ENCODE measurements around the gene GRID1.

Gene GRID1

DNA sequence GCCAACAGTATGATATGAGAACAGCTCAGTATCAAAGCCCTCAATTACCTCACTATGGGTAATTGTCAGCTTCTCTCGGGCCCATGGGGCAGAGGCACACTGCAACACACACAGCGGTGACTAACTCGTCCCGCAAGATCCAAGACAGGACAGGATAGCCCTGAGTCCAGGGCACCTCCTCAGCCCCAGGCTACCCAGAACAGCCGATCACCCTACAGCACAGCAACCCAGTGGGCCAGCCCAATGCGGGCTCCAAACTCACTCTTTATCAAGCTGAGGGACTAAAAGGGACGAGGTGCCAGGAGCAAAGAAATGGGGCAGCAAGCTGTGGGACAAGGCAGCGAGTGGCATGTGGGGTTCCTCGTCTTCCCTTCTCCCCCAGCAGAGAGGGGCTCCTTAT is 765.1 kb downstream of the GRID1 start:
- Histone ChIP-seq H3K9ac (ENCODE audit: insufficient read length) (no peak overlapping the region), H3K9me3 (ENCODE audit: low read depth, low read length) (no peaks in the 10 kb centered on the region), H3K36me3 (ENCODE audit: insufficient read depth, low read length) (no peaks in the 10 kb centered on the region), H3K4me3 (no peak overlapping the region), H3K27ac (no peak overlapping the region)
- no peak for DNase-seq (ENCODE audit: low read depth, low spot score)
- no peak for TF ChIP-seq EZH2 (IDR thresholded peaks at IDR 0.05)
- TF ChIP-seq FOXP2 (optimal IDR thresholded peaks at IDR 0.05; ENCODE audit: control extremely low read depth, extremely low read length, insufficient read depth) = no peak
- no peak for TF ChIP-seq POLR2AphosphoS5 (IDR thresholded peaks at IDR 0.05; ENCODE audit: borderline replicate concordance, low read depth, low read length)

DNA sequence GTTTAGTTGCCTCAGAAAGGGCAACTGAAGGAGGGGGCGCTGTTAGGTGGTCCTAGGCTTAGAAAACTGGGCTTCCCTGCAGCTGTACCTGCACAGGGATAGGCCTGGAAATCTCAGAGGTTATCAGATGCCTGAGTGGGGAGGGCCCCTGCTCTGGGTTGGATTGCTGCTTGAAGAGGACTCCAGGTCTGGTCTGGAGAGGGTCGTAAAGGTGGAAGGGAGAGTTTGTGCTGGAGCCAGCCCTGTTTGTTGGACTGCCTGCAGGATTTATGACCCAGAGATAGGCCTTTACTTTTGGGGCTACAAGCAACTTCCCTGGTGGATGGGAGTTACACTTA is 765.9 kb downstream of the GRID1 start:
- Histone ChIP-seq H3K27ac (no peak overlapping the region), H3K4me3 (no peak overlapping the region), H3K9me3 (ENCODE audit: low read depth, low read length) (no peaks in the 10 kb centered on the region), H3K36me3 (ENCODE audit: insufficient read depth, low read length) (no peaks in the 10 kb centered on the region), H3K9ac (ENCODE audit: insufficient read length) (no peak overlapping the region)
- DNase-seq (ENCODE audit: low read depth, low spot score) = no peak
- no peak for TF ChIP-seq FOXP2 (optimal IDR thresholded peaks at IDR 0.05; ENCODE audit: control extremely low read depth, extremely low read length, insufficient read depth)
- TF ChIP-seq EZH2 (IDR thresholded peaks at IDR 0.05) = no peak
- no peak for TF ChIP-seq POLR2AphosphoS5 (IDR thresholded peaks at IDR 0.05; ENCODE audit: borderline replicate concordance, low read depth, low read length)

DNA sequence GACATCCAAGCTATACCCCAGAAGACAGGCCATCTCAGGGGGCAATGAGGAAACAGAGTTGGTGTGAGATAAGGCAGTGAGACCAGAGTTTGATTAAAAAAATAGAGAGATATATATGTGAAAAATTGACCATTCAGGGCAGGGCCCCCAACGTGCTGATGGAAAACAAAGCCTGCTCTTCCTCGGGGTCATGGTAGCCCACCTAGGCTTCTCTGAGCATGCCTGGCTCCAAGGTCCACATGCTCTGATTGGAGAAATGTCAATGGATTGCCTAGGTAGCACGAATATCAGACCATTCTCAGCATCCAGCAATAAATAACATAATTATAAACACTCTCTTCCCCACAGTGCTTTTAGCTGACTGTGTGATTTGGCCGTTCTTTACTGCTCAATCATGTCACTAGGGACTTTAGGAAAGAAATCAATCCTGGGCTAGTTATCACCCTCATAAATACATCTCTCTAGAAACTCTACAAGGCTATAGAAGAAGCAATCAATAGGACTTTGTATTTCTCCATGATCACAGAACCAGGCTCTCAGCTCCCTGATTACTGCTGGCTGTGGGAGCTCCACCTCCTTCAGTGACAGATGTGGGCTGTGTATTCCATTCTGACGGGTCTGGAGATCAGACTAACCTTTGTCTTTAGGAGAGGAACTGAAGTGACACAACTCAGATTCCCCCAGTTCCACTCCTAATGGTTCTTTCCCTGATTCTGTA is 766.4 kb downstream of the GRID1 start:
- DNase-seq (ENCODE audit: low read depth, low spot score) = no peak
- no peak overlapping the region for H3K27ac ChIP-seq
- TF ChIP-seq POLR2AphosphoS5 (IDR thresholded peaks at IDR 0.05; ENCODE audit: borderline replicate concordance, low read depth, low read length) (no peak), FOXP2 (optimal IDR thresholded peaks at IDR 0.05; ENCODE audit: control extremely low read depth, extremely low read length, insufficient read depth) (no peak), EZH2 (IDR thresholded peaks at IDR 0.05) (no peak)
- H3K4me3 ChIP-seq = no peak overlapping the region
- H3K9me3 ChIP-seq (ENCODE audit: low read depth, low read length) = no peaks in the 10 kb centered on the region
- no peaks in the 10 kb centered on the region for H3K36me3 ChIP-seq (ENCODE audit: insufficient read depth, low read length)
- no peak overlapping the region for H3K9ac ChIP-seq (ENCODE audit: insufficient read length)

DNA sequence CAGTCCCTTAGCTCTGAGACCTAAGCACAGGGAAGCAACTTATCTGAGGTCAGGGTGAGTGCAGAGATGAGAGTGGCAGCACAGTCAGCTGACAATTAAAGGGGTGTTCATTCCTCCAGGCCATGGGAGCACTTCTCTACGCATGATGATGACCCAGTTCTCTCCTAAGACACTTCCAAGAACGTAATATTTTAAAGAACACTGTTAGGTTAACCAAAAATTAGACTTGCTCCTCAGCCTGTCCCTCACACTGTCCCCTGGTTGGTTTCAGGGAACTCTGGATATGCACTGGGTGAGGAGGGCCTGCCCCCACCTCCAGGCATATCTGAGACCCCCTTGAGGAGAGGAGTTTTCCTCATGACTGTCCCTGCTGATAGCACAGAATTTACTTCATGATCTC is 767.5 kb downstream of the GRID1 start:
- DNase-seq (ENCODE audit: low read depth, low spot score) = no peak
- H3K27ac ChIP-seq = no peak overlapping the region
- no peaks in the 10 kb centered on the region for H3K36me3 ChIP-seq (ENCODE audit: insufficient read depth, low read length)
- no peaks in the 10 kb centered on the region for H3K9me3 ChIP-seq (ENCODE audit: low read depth, low read length)
- TF ChIP-seq FOXP2 (optimal IDR thresholded peaks at IDR 0.05; ENCODE audit: control extremely low read depth, extremely low read length, insufficient read depth) = no peak
- TF ChIP-seq EZH2 (IDR thresholded peaks at IDR 0.05) = no peak
- TF ChIP-seq POLR2AphosphoS5 (IDR thresholded peaks at IDR 0.05; ENCODE audit: borderline replicate concordance, low read depth, low read length) = no peak
- no peak overlapping the region for H3K9ac ChIP-seq (ENCODE audit: insufficient read length)
- no peak overlapping the region for H3K4me3 ChIP-seq

DNA sequence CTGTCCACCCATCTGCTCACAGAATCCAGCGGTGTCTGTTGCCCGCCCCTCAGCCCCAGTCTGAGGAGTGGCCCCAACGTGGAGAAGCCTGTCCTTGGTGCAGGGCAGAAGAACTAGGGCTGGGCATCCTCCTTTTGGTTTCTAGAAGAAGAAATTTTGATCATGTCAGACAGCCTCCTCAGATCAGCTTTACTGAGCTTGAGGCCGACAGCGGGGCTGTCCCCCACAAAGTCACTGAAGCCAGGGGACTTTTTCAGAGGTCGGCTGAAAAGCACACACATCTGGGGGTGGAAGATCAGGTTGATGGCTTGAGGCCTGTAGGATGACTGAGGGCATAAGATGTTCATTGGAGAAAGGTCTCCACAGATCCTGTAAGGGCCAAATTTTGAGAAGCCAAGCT is 767.9 kb downstream of the GRID1 start:
- H3K9ac ChIP-seq (ENCODE audit: insufficient read length) = no peak overlapping the region
- no peaks in the 10 kb centered on the region for H3K36me3 ChIP-seq (ENCODE audit: insufficient read depth, low read length)
- no peak overlapping the region for H3K4me3 ChIP-seq
- H3K27ac ChIP-seq = no peak overlapping the region
- DNase-seq (ENCODE audit: low read depth, low spot score) = no peak
- TF ChIP-seq EZH2 (IDR thresholded peaks at IDR 0.05) (no peak), FOXP2 (optimal IDR thresholded peaks at IDR 0.05; ENCODE audit: control extremely low read depth, extremely low read length, insufficient read depth) (no peak), POLR2AphosphoS5 (IDR thresholded peaks at IDR 0.05; ENCODE audit: borderline replicate concordance, low read depth, low read length) (no peak)
- no peaks in the 10 kb centered on the region for H3K9me3 ChIP-seq (ENCODE audit: low read depth, low read length)

DNA sequence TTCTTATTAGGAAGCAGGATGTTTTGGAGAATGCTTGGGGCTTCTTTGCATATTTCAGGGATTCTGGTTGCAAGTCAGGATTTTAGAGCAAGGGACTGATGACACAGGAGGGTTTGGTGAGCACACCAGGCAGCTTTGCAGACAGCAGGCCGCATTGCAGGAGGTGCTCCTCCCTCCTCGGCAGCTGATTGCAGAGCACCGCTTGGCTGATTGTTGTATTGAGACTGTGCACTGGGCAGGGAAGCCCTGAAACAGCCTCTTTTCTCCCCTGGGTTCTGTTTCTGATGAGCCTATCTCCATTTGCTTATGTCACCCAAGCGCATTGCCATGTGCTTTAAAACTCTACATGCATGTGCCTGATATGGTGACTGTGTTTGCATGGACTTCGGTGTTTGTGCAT is 769.6 kb downstream of the GRID1 start:
- H3K27ac ChIP-seq = no peak overlapping the region
- no peak overlapping the region for H3K9ac ChIP-seq (ENCODE audit: insufficient read length)
- no peaks in the 10 kb centered on the region for H3K9me3 ChIP-seq (ENCODE audit: low read depth, low read length)
- no peaks in the 10 kb centered on the region for H3K36me3 ChIP-seq (ENCODE audit: insufficient read depth, low read length)
- TF ChIP-seq EZH2 (IDR thresholded peaks at IDR 0.05) (no peak), FOXP2 (optimal IDR thresholded peaks at IDR 0.05; ENCODE audit: control extremely low read depth, extremely low read length, insufficient read depth) (no peak), POLR2AphosphoS5 (IDR thresholded peaks at IDR 0.05; ENCODE audit: borderline replicate concordance, low read depth, low read length) (no peak)
- no peak for DNase-seq (ENCODE audit: low read depth, low spot score)
- H3K4me3 ChIP-seq = no peak overlapping the region

DNA sequence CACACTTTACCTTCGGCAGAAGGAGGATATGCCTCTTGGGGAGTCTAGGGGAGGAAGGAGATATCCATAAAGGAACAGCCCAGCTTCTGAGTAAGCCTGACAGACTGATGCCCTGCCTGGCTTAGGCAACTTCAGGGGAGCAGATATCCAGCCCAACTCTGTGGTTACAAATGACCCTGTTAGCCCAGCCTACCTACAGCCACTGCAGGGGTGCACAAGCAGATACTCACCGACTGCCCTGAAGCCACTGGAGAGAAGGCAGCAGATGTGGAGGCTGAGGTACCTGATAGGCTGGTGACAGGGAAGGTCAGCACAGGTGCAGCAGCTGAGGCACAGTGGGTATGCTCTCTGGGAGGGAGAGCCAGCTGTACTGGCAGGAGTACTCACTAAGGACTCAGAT is 770.2 kb downstream of the GRID1 start:
- H3K36me3 ChIP-seq (ENCODE audit: insufficient read depth, low read length) = no peaks in the 10 kb centered on the region
- no peak for DNase-seq (ENCODE audit: low read depth, low spot score)
- TF ChIP-seq POLR2AphosphoS5 (IDR thresholded peaks at IDR 0.05; ENCODE audit: borderline replicate concordance, low read depth, low read length) (no peak), EZH2 (IDR thresholded peaks at IDR 0.05) (no peak), FOXP2 (optimal IDR thresholded peaks at IDR 0.05; ENCODE audit: control extremely low read depth, extremely low read length, insufficient read depth) (no peak)
- no peaks in the 10 kb centered on the region for H3K9me3 ChIP-seq (ENCODE audit: low read depth, low read length)
- H3K9ac ChIP-seq (ENCODE audit: insufficient read length) = no peak overlapping the region
- H3K27ac ChIP-seq = no peak overlapping the region
- H3K4me3 ChIP-seq = no peak overlapping the region

DNA sequence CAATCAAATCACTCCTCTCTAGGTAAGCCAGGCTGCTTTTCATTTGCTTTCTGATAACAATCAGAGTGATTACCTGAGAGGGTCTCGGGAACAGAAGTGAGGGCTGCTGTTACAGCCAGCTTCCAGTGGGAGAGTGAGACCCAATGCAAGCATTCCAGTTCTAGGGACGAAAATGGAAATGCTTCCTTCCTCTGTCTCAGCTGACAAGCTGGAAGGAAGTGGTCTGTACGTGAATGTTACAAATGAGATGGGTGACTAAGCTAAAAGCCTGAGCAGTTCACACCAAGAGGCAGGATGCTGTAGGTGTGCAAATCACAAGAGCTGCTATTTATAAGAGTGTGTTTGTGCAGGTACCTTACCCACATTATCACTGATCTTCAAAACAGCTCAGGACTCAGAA is 772.4 kb downstream of the GRID1 start:
- no peak for DNase-seq (ENCODE audit: low read depth, low spot score)
- Histone ChIP-seq H3K36me3 (ENCODE audit: insufficient read depth, low read length) (no peaks in the 10 kb centered on the region), H3K4me3 (no peak overlapping the region), H3K27ac (no peak overlapping the region), H3K9ac (ENCODE audit: insufficient read length) (no peak overlapping the region), H3K9me3 (ENCODE audit: low read depth, low read length) (no peaks in the 10 kb centered on the region)
- TF ChIP-seq POLR2AphosphoS5 (IDR thresholded peaks at IDR 0.05; ENCODE audit: borderline replicate concordance, low read depth, low read length) (no peak), EZH2 (IDR thresholded peaks at IDR 0.05) (no peak), FOXP2 (optimal IDR thresholded peaks at IDR 0.05; ENCODE audit: control extremely low read depth, extremely low read length, insufficient read depth) (no peak)

DNA sequence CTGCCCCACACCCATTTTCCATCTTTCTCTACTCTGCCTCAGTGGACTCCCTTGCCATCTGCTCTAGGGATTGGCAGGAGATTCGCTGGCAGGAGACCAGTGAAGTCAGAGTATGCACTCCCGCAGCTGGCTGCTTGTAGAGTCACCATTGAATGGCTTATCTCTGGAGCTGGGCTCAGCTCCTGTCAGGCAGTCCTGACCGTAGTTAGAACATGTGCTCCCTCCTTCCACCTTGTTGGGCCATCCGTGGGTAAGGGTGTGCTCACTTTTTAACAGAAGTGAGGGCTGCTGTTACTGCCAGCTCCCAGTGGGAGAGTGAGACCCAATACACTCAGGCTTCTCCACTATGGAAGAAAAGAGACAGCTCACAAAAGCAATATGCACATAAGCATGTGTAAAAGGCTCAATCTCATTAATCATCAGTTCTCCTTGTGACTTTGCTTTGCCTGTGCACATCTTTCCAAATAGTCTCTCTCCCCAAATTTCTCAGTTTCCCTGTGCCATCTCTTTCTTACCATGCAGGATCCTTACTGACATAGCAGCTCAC is 773.3 kb downstream of the GRID1 start:
- no peaks in the 10 kb centered on the region for H3K36me3 ChIP-seq (ENCODE audit: insufficient read depth, low read length)
- no peak overlapping the region for H3K4me3 ChIP-seq
- no peaks in the 10 kb centered on the region for H3K9me3 ChIP-seq (ENCODE audit: low read depth, low read length)
- TF ChIP-seq POLR2AphosphoS5 (IDR thresholded peaks at IDR 0.05; ENCODE audit: borderline replicate concordance, low read depth, low read length) (no peak), EZH2 (IDR thresholded peaks at IDR 0.05) (no peak), FOXP2 (optimal IDR thresholded peaks at IDR 0.05; ENCODE audit: control extremely low read depth, extremely low read length, insufficient read depth) (no peak)
- H3K9ac ChIP-seq (ENCODE audit: insufficient read length) = no peak overlapping the region
- no peak overlapping the region for H3K27ac ChIP-seq
- no peak for DNase-seq (ENCODE audit: low read depth, low spot score)
